Right lobe of liver (tissue), 6 donors: ENCODE measurements around the gene TCHH. TPM values are rescaled to one million over a fixed set of nuclear protein-coding genes. Genes with fewer than 3 reads are reported as not detected.

Source experiments
- ATAC-seq, 4 donors: fragments of 200-7000 bp; cut with Tn5 transposase; one replicate each; pipeline ENCODE4 v1.9.1; 2020; ENCODE audit warnings: mild to moderate bottlenecking in 4 of 4, moderate library complexity in 4 of 4
- DNase-seq, 3 donors: peaks; one replicate each; pipeline ENCODE4 v3.0.0-alpha.2; 2020
- H3K27ac ChIP-seq, 3 donors: fragments of 200-600 bp; one replicate each; pipeline ENCODE4 v1.8.0; 2022
- H3K27me3 ChIP-seq, 2 donors: fragments of 200-600 bp; one replicate each; pipeline ENCODE4 v1.8.0; 2022
- H3K36me3 ChIP-seq, 4 donors: fragments of 200-600 bp; sonication (generic) in 1 of 4; one replicate each; pipeline versions ENCODE4 v1.5.1 to v1.8.0; 2017 to 2022; ENCODE audit warnings: control low read depth in 1 of 4
- H3K4me1 ChIP-seq, 4 donors: fragments of 200-600 bp; sonication (generic) in 1 of 4; one replicate each; pipeline versions ENCODE4 v1.5.1 to v1.8.0; 2017 to 2022; ENCODE audit warnings: control low read depth in 1 of 4
- H3K4me3 ChIP-seq, 3 donors: fragments of 200-600 bp; one replicate each; pipeline ENCODE4 v1.8.0; 2022
- H3K9me3 ChIP-seq, 4 donors: fragments of 200-600 bp; sonication (generic) in 1 of 4; one replicate each; pipeline versions ENCODE4 v1.5.1 to v1.8.0; 2017 to 2022; ENCODE audit warnings: control low read depth in 1 of 4
- CTCF ChIP-seq, 4 donors: fragments of 200-600 bp in 3 of 4; fragments of 450-650 bp in 1 of 4; IDR thresholded peaks; one replicate each; pipeline versions ENCODE4 v1.5.1 to v1.8.0; 2016 to 2022; ENCODE audit warnings: antibody characterized with exemption in 4 of 4, mild to moderate bottlenecking in 2 of 4
- POLR2A ChIP-seq: fragments of 450-650 bp; IDR thresholded peaks from one replicate; pipeline ENCODE4 v1.6.1; 2017; ENCODE audit warnings: antibody characterized with exemption, mild to moderate bottlenecking
- WGBS: methylation state at CpG from one replicate; pipeline ENCODE4 v1.1.6; 2018; ENCODE audit warnings: low coverage, low lambda C conversion rate; ENCODE audit not compliant: insufficient coverage; ENCODE audit errors: missing lambda C conversion rate; 5-methylcytosine and 5-hydroxymethylcytosine counted together
- intact Hi-C, 2 donors: fragments of 100-400 bp; cut with DNase I; formaldehyde crosslinking; loops; one replicate each; pipeline versions ENCODE4 v1.11.2 to v1.14.1; 2022
- total RNA-seq, 6 experiments: library from RNA; depleted of rRNA in 2 of 6; stranded (reverse); fragments of >200 nt in 2 of 6; fragmentation: NEBNext Ultra II Directional in 3 of 6; extraction: Animal tissue kit (Norgen Biotek cat#: 25700) in 3 of 6; gene quantifications; one replicate each; pipeline versions ENCODE4 v1.1.0 to v1.2.4, GENCODE V29; 2016 to 2023
- donor health status: DM: no; HTN: yes; CAD: no.
- donor health status: DM: no; HTN: no; CAD: no.
- donor health status: DM: no; HTN: no; CAD: no.
- donor health status: DM: no; HTN: yes; CAD: no.
- donor health status: DM: no; HTN: yes; CAD: no.

TCHH gene
- total RNA-seq, 6 experiments from 2014 or later = 0.02 to 0.25 (median 0.12) TPM; not detected in 2

- ATAC-seq = peak in 2 of 4 donors; percentile 50 to 53
- H3K36me3 ChIP-seq = no peaks in the 10 kb centered on the region
- TF ChIP-seq CTCF (IDR thresholded peaks at IDR 0.05) = no peak
- no peak for TF ChIP-seq POLR2A
- no peaks in the 10 kb centered on the region for H3K27me3 ChIP-seq
- H3K9me3 ChIP-seq = no peaks in the 10 kb centered on the region
- no peak overlapping the region for H3K27ac ChIP-seq
- intact Hi-C loops = no loop called here
- 53% methylated on average over 3 of the region's 3 CpGs for WGBS
- no peak overlapping the region for H3K4me3 ChIP-seq
- no peak for DNase-seq
- H3K4me1 ChIP-seq = no peaks in the 10 kb centered on the region
Measured at GRCh38 chr1:152160576-152160975, 45.3 kb upstream of the TCHH start.

GRCh38 chr1:152159144-152159543 lies 43.9 kb upstream of the TCHH start, which contains the start of gene RPTN:
RPTN (minus strand) TSS chr1:152159228; CDS start chr1:152157889, 1,339 bp downstream.
- Histone ChIP-seq H3K4me1 (no peaks in the 10 kb centered on the region), H3K27me3 (no peaks in the 10 kb centered on the region), H3K9me3 (no peaks in the 10 kb centered on the region), H3K27ac (no peak within 1 kb of the TSS), H3K36me3 (no peaks in the 10 kb centered on the region), H3K4me3 (no peak within 1 kb of the TSS)
- intact Hi-C loops = no loop called here
- ATAC-seq (no peak), DNase-seq (no peak)
- TF ChIP-seq POLR2A = no peak
- WGBS = 67% methylated on average over 1 of the region's 1 CpG

- intact Hi-C loops = no loop called here
- no peak overlapping the region for H3K27ac ChIP-seq
- 59% methylated on average over 3 of the region's 3 CpGs for WGBS
- H3K9me3 ChIP-seq = no peaks in the 10 kb centered on the region
- no peaks in the 10 kb centered on the region for H3K27me3 ChIP-seq
- TF ChIP-seq CTCF (IDR thresholded peaks at IDR 0.05) (no peak), POLR2A (no peak)
- ATAC-seq (no peak), DNase-seq (no peak)
- H3K4me1 ChIP-seq = no peaks in the 10 kb centered on the region
- no peak overlapping the region for H3K4me3 ChIP-seq
- H3K36me3 ChIP-seq = no peaks in the 10 kb centered on the region
Measured at GRCh38 chr1:152153996-152154395, 38.8 kb upstream of the TCHH start.

GRCh38 chr1:152151646-152152045 lies 36.4 kb upstream of the TCHH start:
- WGBS = 44% methylated on average over 2 of the region's 2 CpGs
- H3K27ac ChIP-seq = no peak overlapping the region
- H3K36me3 ChIP-seq = no peaks in the 10 kb centered on the region
- TF ChIP-seq POLR2A = no peak
- TF ChIP-seq CTCF (IDR thresholded peaks at IDR 0.05) = no peak
- H3K4me1 ChIP-seq = no peaks in the 10 kb centered on the region
- H3K27me3 ChIP-seq = no peaks in the 10 kb centered on the region
- no peak overlapping the region for H3K4me3 ChIP-seq
- intact Hi-C loops = no loop called here
- DNase-seq (no peak), ATAC-seq (no peak)
- H3K9me3 ChIP-seq = peaks cover 0 to 4% (median 0%) of the 10 kb centered on the region in 4 donors

- Histone ChIP-seq H3K4me1 (no peaks in the 10 kb centered on the region), H3K4me3 (no peak overlapping the region), H3K27ac (no peak overlapping the region), H3K36me3 (no peaks in the 10 kb centered on the region), H3K9me3 (peaks cover 0 to 4% (median 0%) of the 10 kb centered on the region in 4 donors), H3K27me3 (no peaks in the 10 kb centered on the region)
- TF ChIP-seq POLR2A (no peak), CTCF (IDR thresholded peaks at IDR 0.05) (no peak)
- intact Hi-C loops = no loop called here
- ATAC-seq (no peak), DNase-seq (no peak)
- 50% methylated on average over 1 of the region's 1 CpG for WGBS
Measured at GRCh38 chr1:152148981-152149380, 33.7 kb upstream of the TCHH start.
